ENCODE data around the gene C2orf69. TPM values are rescaled to one million over a fixed set of nuclear protein-coding genes. Genes with fewer than 3 reads are reported as not detected.
"Not testable (repeated sequence)": the region's sequence is repeated elsewhere in the genome, so short reads cannot be mapped to it uniquely, and the experiment has no call there.

The C2orf69 gene
- total and polyA plus RNA-seq, 4 experiments from 2014 or later = 13.5 to 14.7 (median 14.1) TPM

- not testable (repeated sequence) for H3K27ac ChIP-seq (ENCODE audit: low read depth, low read length); H3K27me3 Mint-ChIP-seq; DNase-seq; H3K27me3 ChIP-seq (ENCODE audit: insufficient read depth, low read length); H3K36me3 ChIP-seq (ENCODE audit: insufficient read depth, low read length); H3K9me3 ChIP-seq (ENCODE audit: control insufficient read depth in 1 of 2, low read length in 2 of 2)
- Mint-ChIP-seq H3K4me3 (peak overlapping the region; percentile 48 to 98 (median 68)), H3K9me3 (peaks cover 0 to 11% (median under 1%) of the 10 kb centered on the region in 8 donors), H3K4me1 (peaks cover 25 to 49% (median 40%) of the 10 kb centered on the region in 4 donors), H3K27ac (peak overlapping the region in 2 of 7 donors; percentile 48 to 90), H3K36me3 (peaks cover 19 to 26% of the 10 kb centered on the region in 2 donors)
- intact Hi-C loops (cut with micrococcal nuclease) = loop anchor here (5.0 kb wide), 1 partner anchor 45 kb away; the partner anchor contains the start of genes MAIP1 and TYW5
- Histone ChIP-seq H3K4me1 (ENCODE audit: insufficient read depth, low read length) (peaks cover 32% of the 10 kb centered on the region), H3K4me3 (ENCODE audit: low read length in 2 of 2) (peak overlapping the region in 1 of 2 donors; percentile 80)
- ChIA-PET POLR2A (ENCODE audit: partially characterized antibody) (interaction anchor here (0.6 kb wide), 1 partner anchor 42 kb away, joined by 4 read pairs; no protein-coding TSS in a partner anchor), CTCF (ENCODE audit: partially characterized antibody) (interaction anchor here (1.0 kb wide), 1 partner anchor 10 kb away, joined by 3 read pairs; no protein-coding TSS in a partner anchor)
These were observed 1.5 kb downstream of the C2orf69 start for GRCh38 chr2:199912553-199913114.

DNA sequence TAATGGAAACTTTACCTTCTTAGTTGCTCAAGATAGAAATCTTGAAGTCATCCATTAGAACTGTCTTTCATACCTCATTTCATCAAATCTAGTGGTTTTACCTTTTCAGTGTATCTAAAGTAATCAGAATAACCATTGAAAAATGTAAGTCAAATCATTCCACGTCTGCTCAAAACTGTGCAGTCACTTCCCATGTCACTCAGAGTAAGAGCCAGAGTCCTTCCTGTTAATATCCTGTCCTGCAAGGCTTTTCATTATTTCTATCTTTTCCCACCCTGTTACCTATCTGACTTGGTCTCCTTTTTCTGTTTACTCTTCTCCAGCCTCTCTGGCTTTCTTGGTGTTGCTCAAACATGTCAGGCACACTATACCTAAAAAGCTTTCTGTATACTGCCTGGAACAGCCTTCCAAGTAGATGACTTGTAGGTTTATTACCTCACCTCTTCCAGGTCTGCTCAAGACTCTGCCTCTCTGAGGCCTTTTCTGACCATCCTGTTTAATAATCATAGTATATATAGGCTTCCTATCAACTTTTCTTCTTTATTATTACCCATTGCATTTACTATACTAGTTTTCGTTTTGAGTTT lies 3.4 kb downstream of the C2orf69 start:
- Histone ChIP-seq H3K27me3 (ENCODE audit: insufficient read depth, low read length) (no peaks in the 10 kb centered on the region), H3K4me3 (ENCODE audit: low read length in 2 of 2) (no peak overlapping the region), H3K36me3 (ENCODE audit: insufficient read depth, low read length) (peaks cover 5% of the 10 kb centered on the region), H3K27ac (ENCODE audit: low read depth, low read length) (no peak overlapping the region), H3K9me3 (ENCODE audit: control insufficient read depth in 1 of 2, low read length in 2 of 2) (no peaks in the 10 kb centered on the region), H3K4me1 (ENCODE audit: insufficient read depth, low read length) (peaks cover 32% of the 10 kb centered on the region)
- H3K27me3 Mint-ChIP-seq = no peaks in the 10 kb centered on the region
- peaks cover 25 to 56% (median 46%) of the 10 kb centered on the region in 4 donors for H3K4me1 Mint-ChIP-seq
- H3K36me3 Mint-ChIP-seq = peaks cover 27 to 41% of the 10 kb centered on the region in 2 donors
- POLR2A ChIA-PET (ENCODE audit: partially characterized antibody) = interaction anchor here (0.6 kb wide), 1 partner anchor 15 kb away, joined by 5 read pairs; no protein-coding TSS in a partner anchor
- DNase-seq = no peak
- peaks cover 0 to 11% (median under 1%) of the 10 kb centered on the region in 8 donors for H3K9me3 Mint-ChIP-seq
- intact Hi-C loops (cut with micrococcal nuclease) = loop anchor here (5.0 kb wide), 1 partner anchor 43 kb away; the partner anchor contains the start of genes MAIP1 and TYW5
- H3K27ac Mint-ChIP-seq = peak overlapping the region; percentile 10 to 77 (median 59)
- CTCF ChIA-PET (ENCODE audit: partially characterized antibody) = no interaction called here
- peak overlapping the region in 6 of 8 donors; percentile 3 to 57 (median 28) for H3K4me3 Mint-ChIP-seq

- Mint-ChIP-seq H3K4me1 (peaks cover 22 to 49% (median 36%) of the 10 kb centered on the region in 4 donors), H3K36me3 (peaks cover 27 to 38% of the 10 kb centered on the region in 2 donors), H3K9me3 (peaks cover 0 to 11% (median under 1%) of the 10 kb centered on the region in 8 donors), H3K4me3 (peak overlapping the region in 1 of 8 donors; percentile 29), H3K27me3 (no peaks in the 10 kb centered on the region), H3K27ac (no peak overlapping the region)
- peaks cover 24% of the 10 kb centered on the region for H3K4me1 ChIP-seq (ENCODE audit: insufficient read depth, low read length)
- H3K9me3 ChIP-seq (ENCODE audit: control insufficient read depth in 1 of 2, low read length in 2 of 2) = no peaks in the 10 kb centered on the region
- no peaks in the 10 kb centered on the region for H3K27me3 ChIP-seq (ENCODE audit: insufficient read depth, low read length)
- no peak for DNase-seq
- POLR2A ChIA-PET (ENCODE audit: partially characterized antibody) = no interaction called here
- no peak overlapping the region for H3K27ac ChIP-seq (ENCODE audit: low read depth, low read length)
- H3K4me3 ChIP-seq (ENCODE audit: low read length in 2 of 2) = no peak overlapping the region
- CTCF ChIA-PET (ENCODE audit: partially characterized antibody) = no interaction called here
- peaks cover 5% of the 10 kb centered on the region for H3K36me3 ChIP-seq (ENCODE audit: insufficient read depth, low read length)
- intact Hi-C loops (cut with micrococcal nuclease) = no loop called here
These were observed 5.9 kb downstream of the C2orf69 start for GRCh38 chr2:199916980-199917379.

- Histone ChIP-seq H3K4me1 (ENCODE audit: insufficient read depth, low read length) (no peaks in the 10 kb centered on the region), H3K27ac (ENCODE audit: low read depth, low read length) (no peak overlapping the region), H3K36me3 (ENCODE audit: insufficient read depth, low read length) (no peaks in the 10 kb centered on the region), H3K27me3 (ENCODE audit: insufficient read depth, low read length) (no peaks in the 10 kb centered on the region), H3K9me3 (ENCODE audit: control insufficient read depth in 1 of 2, low read length in 2 of 2) (no peaks in the 10 kb centered on the region), H3K4me3 (ENCODE audit: low read length in 2 of 2) (no peak overlapping the region)
- Mint-ChIP-seq H3K4me1 (peaks cover 9 to 27% (median 13%) of the 10 kb centered on the region in 4 donors), H3K27me3 (no peaks in the 10 kb centered on the region), H3K9me3 (no peaks in the 10 kb centered on the region), H3K36me3 (peaks cover 11 to 20% of the 10 kb centered on the region in 2 donors), H3K4me3 (no peak overlapping the region), H3K27ac (peak overlapping the region in 1 of 7 donors; percentile 5)
- ChIA-PET POLR2A (ENCODE audit: partially characterized antibody) (no interaction called here), CTCF (ENCODE audit: partially characterized antibody) (interaction anchor here (0.8 to 1.0 kb wide), 2 partner anchors 11 to 44 kb away, joined by 3 read pairs; no protein-coding TSS in a partner anchor)
- DNase-seq = no peak
- intact Hi-C loops (cut with micrococcal nuclease) = no loop called here
These were observed 11.8 kb downstream of the C2orf69 start for GRCh38 chr2:199922856-199923255.

GRCh38 chr2:199923924-199924323 lies 12.8 kb downstream of the C2orf69 start:
- ChIA-PET POLR2A (ENCODE audit: partially characterized antibody) (no interaction called here), CTCF (ENCODE audit: partially characterized antibody) (interaction anchor here (1.0 kb wide), 1 partner anchor 45 kb away, joined by 3 read pairs; no protein-coding TSS in a partner anchor)
- Mint-ChIP-seq H3K4me3 (no peak overlapping the region), H3K36me3 (peaks cover 8 to 13% of the 10 kb centered on the region in 2 donors), H3K9me3 (no peaks in the 10 kb centered on the region), H3K27me3 (no peaks in the 10 kb centered on the region), H3K4me1 (peaks cover 9 to 26% (median 11%) of the 10 kb centered on the region in 4 donors), H3K27ac (peak overlapping the region in 3 of 7 donors; percentile 35 to 74 (median 54))
- intact Hi-C loops (cut with micrococcal nuclease) = no loop called here
- Histone ChIP-seq H3K9me3 (ENCODE audit: control insufficient read depth in 1 of 2, low read length in 2 of 2) (no peaks in the 10 kb centered on the region), H3K27me3 (ENCODE audit: insufficient read depth, low read length) (no peaks in the 10 kb centered on the region), H3K27ac (ENCODE audit: low read depth, low read length) (no peak overlapping the region), H3K36me3 (ENCODE audit: insufficient read depth, low read length) (no peaks in the 10 kb centered on the region), H3K4me1 (ENCODE audit: insufficient read depth, low read length) (no peaks in the 10 kb centered on the region), H3K4me3 (ENCODE audit: low read length in 2 of 2) (no peak overlapping the region)
- no peak for DNase-seq

DNA sequence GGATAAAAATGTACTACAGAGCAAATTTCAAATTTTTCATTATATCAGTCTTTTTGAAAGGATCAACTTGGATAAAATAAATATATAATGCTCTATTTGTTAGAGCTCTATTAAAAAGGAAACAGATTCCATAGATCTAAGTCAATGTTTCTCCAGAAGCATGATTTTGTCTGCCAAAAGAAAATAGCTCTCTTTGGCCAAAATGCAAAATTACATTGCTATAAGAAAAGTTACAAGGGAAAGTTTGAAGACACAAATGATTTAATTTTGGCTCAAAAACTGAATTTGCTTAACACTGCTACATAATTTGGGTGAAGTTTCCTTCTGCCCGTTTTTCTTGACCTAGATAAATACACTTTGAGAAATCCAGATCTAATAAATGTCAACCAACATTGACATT lies 15.7 kb downstream of the C2orf69 start:
- ChIA-PET POLR2A (ENCODE audit: partially characterized antibody) (no interaction called here), CTCF (ENCODE audit: partially characterized antibody) (no interaction called here)
- DNase-seq = no peak
- Histone ChIP-seq H3K4me3 (ENCODE audit: low read length in 2 of 2) (no peak overlapping the region), H3K27ac (ENCODE audit: low read depth, low read length) (no peak overlapping the region), H3K27me3 (ENCODE audit: insufficient read depth, low read length) (no peaks in the 10 kb centered on the region), H3K36me3 (ENCODE audit: insufficient read depth, low read length) (no peaks in the 10 kb centered on the region), H3K9me3 (ENCODE audit: control insufficient read depth in 1 of 2, low read length in 2 of 2) (no peaks in the 10 kb centered on the region), H3K4me1 (ENCODE audit: insufficient read depth, low read length) (no peaks in the 10 kb centered on the region)
- no peaks in the 10 kb centered on the region for H3K27me3 Mint-ChIP-seq
- H3K9me3 Mint-ChIP-seq = no peaks in the 10 kb centered on the region
- intact Hi-C loops (cut with micrococcal nuclease) = no loop called here
- peak overlapping the region in 3 of 7 donors; percentile 15 to 50 (median 17) for H3K27ac Mint-ChIP-seq
- peaks cover 13 to 21% of the 10 kb centered on the region in 2 donors for H3K36me3 Mint-ChIP-seq
- H3K4me1 Mint-ChIP-seq = peaks cover 6 to 21% (median 8%) of the 10 kb centered on the region in 4 donors
- no peak overlapping the region for H3K4me3 Mint-ChIP-seq

GRCh38 chr2:199928226-199928625 lies 17.1 kb downstream of the C2orf69 start:
- Mint-ChIP-seq H3K27me3 (no peaks in the 10 kb centered on the region), H3K36me3 (peaks cover 8 to 30% of the 10 kb centered on the region in 2 donors), H3K27ac (peak overlapping the region in 4 of 7 donors; percentile 3 to 61 (median 50)), H3K4me3 (no peak overlapping the region), H3K4me1 (peaks cover 0 to 11% (median 6%) of the 10 kb centered on the region in 4 donors), H3K9me3 (no peaks in the 10 kb centered on the region)
- no peak overlapping the region for H3K27ac ChIP-seq (ENCODE audit: low read depth, low read length)
- H3K4me1 ChIP-seq (ENCODE audit: insufficient read depth, low read length) = no peaks in the 10 kb centered on the region
- intact Hi-C loops (cut with micrococcal nuclease) = no loop called here
- ChIA-PET POLR2A (ENCODE audit: partially characterized antibody) (no interaction called here), CTCF (ENCODE audit: partially characterized antibody) (no interaction called here)
- peaks cover 10% of the 10 kb centered on the region for H3K36me3 ChIP-seq (ENCODE audit: insufficient read depth, low read length)
- DNase-seq = no peak
- H3K27me3 ChIP-seq (ENCODE audit: insufficient read depth, low read length) = no peaks in the 10 kb centered on the region
- no peaks in the 10 kb centered on the region for H3K9me3 ChIP-seq (ENCODE audit: control insufficient read depth in 1 of 2, low read length in 2 of 2)
- no peak overlapping the region for H3K4me3 ChIP-seq (ENCODE audit: low read length in 2 of 2)
